ENCODE measurements around the gene C19orf81.

C19orf81 gene

DNA sequence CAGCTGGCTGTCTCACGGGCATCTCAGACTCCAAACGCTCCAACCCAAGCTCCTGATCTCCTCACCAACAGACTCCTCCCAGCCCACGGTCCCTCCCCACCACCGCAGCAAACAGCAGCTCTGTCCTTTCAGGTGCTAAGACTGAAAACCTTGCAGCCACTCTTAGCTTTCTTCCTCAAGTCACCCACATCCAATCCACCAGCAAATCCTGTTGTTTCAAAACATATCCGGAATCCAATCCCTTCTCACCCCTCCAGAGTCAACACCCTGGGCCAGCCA, 20.8 kb downstream of the C19orf81 start:
- TF ChIP-seq, protein P1, sequence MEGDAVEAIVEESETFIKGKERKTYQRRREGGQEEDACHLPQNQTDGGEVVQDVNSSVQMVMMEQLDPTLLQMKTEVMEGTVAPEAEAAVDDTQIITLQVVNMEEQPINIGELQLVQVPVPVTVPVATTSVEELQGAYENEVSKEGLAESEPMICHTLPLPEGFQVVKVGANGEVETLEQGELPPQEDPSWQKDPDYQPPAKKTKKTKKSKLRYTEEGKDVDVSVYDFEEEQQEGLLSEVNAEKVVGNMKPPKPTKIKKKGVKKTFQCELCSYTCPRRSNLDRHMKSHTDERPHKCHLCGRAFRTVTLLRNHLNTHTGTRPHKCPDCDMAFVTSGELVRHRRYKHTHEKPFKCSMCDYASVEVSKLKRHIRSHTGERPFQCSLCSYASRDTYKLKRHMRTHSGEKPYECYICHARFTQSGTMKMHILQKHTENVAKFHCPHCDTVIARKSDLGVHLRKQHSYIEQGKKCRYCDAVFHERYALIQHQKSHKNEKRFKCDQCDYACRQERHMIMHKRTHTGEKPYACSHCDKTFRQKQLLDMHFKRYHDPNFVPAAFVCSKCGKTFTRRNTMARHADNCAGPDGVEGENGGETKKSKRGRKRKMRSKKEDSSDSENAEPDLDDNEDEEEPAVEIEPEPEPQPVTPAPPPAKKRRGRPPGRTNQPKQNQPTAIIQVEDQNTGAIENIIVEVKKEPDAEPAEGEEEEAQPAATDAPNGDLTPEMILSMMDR (IDR thresholded peaks at IDR 0.05; ENCODE audit: control extremely low read depth, extremely low read depth, low read depth, missing control alignments), result no peak
- DNase-seq (ENCODE audit: extremely low spot score), result no peak
- ChIA-PET CTCF (interaction anchor here (0.8 to 2.4 kb wide), 10 partner anchors 15 to 424 kb away, joined by 3 to 14 read pairs (median 6); partner anchors contain the start of gene C19orf81), POLR2A (no interaction called here)

DNA sequence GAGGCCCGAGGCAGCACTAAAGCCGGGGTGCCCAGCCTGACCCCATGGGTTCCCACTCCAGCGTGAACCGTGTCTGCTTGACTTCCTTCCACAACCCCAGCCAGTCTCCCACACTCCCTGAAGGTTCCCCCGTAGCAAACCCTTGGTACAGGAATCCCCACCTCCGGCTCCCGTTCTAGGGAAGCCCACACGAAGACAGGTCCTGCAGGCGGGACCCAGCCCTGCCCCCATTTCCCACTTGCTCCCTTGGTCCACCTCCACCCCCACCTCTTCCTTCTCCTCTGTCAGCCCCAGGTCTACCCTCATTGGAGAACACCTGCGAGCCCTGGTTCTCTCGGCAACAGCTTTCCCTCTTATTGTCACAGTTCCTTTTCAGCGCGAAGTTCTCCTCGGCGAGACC, 23.9 kb downstream of the C19orf81 start:
- CTCF ChIA-PET, result no interaction called here
- POLR2A ChIA-PET, result no interaction called here
- TF ChIP-seq, protein P1 (IDR thresholded peaks at IDR 0.05; ENCODE audit: control extremely low read depth, extremely low read depth, low read depth, missing control alignments), result no peak
- DNase-seq (ENCODE audit: extremely low spot score), result no peak

DNA sequence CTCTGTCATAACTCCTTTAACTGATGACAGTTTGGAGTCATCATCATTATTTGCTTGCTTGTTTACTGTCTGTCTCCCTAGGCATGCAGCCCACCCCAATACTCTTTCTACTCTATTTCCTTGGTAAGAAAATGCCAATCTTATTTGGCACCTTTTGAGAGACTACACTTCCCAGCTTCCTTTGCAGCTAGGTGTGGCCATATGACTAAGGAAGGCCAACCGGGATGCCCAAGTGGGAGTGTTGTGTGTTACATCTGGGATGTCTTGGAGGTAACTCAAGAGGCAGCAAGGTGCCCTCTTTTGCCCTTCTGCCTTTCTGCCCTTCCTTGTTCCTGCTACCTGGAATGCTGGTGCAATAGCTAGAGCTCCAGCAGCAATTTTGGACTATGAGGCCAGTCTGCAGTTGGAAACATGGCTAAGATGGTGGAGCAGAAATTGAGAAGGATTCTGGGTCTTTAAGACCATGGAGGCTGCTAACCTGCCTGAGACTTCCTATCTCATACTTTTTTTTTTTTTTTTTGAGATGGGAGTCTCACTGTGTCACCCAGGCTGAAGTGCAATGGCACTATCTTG, 27.5 kb downstream of the C19orf81 start:
- TF ChIP-seq, protein P1 (IDR thresholded peaks at IDR 0.05; ENCODE audit: control extremely low read depth, extremely low read depth, low read depth, missing control alignments), result no peak
- ChIA-PET CTCF (no interaction called here), POLR2A (no interaction called here)
- no peak for DNase-seq (ENCODE audit: extremely low spot score)

DNA sequence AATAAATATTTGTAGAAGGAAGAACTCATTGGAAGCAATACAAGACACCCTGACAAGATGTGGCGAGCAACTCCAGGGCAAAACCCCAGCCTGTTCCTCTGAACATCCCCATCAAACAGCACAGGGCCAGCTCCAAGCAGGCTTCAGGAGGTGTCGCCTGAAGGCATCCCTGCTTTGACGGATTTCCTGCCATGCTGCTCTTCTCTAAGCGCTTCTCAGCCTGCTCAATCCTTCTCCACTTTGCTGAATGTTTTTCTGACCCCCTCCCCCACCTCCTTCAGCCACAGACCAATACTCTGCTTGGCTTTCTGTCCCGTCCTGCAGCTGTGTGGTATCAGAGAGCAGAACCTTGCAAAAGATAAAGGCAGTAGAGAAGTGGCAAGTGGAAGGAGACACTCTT, 28.4 kb downstream of the C19orf81 start:
- TF ChIP-seq, protein P1 (IDR thresholded peaks at IDR 0.05; ENCODE audit: control extremely low read depth, extremely low read depth, low read depth, missing control alignments), result no peak

DNA sequence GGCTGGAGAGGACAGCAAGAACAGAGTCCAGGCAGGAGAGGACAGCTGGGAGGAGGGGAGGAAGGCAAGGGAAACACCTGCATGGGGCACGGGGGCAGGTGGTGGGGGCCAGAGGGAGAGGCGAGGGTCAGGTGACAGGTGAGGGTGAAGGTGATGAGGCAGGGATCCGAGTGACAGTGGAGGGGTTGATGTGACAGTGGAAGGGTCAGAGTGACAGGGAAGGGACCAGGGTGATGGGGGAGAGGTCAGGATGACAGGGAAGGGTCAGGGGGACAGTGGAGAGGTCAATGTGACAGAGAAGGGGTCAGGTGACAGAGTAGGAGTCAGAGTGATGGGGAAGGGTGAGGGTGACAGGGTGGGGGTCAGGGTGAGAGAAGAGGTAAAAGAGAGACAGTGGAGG, 29.1 kb downstream of the C19orf81 start:
- TF ChIP-seq, protein P1 (IDR thresholded peaks at IDR 0.05; ENCODE audit: control extremely low read depth, extremely low read depth, low read depth, missing control alignments), result no peak
- ChIA-PET POLR2A (no interaction called here), CTCF (no interaction called here)
- no peak for DNase-seq (ENCODE audit: extremely low spot score)

More for the DNA sequence above, 28.4 kb downstream of the C19orf81 start:
- no peak for DNase-seq (ENCODE audit: extremely low spot score)
- POLR2A ChIA-PET, result no interaction called here
- CTCF ChIA-PET, result no interaction called here

DNA sequence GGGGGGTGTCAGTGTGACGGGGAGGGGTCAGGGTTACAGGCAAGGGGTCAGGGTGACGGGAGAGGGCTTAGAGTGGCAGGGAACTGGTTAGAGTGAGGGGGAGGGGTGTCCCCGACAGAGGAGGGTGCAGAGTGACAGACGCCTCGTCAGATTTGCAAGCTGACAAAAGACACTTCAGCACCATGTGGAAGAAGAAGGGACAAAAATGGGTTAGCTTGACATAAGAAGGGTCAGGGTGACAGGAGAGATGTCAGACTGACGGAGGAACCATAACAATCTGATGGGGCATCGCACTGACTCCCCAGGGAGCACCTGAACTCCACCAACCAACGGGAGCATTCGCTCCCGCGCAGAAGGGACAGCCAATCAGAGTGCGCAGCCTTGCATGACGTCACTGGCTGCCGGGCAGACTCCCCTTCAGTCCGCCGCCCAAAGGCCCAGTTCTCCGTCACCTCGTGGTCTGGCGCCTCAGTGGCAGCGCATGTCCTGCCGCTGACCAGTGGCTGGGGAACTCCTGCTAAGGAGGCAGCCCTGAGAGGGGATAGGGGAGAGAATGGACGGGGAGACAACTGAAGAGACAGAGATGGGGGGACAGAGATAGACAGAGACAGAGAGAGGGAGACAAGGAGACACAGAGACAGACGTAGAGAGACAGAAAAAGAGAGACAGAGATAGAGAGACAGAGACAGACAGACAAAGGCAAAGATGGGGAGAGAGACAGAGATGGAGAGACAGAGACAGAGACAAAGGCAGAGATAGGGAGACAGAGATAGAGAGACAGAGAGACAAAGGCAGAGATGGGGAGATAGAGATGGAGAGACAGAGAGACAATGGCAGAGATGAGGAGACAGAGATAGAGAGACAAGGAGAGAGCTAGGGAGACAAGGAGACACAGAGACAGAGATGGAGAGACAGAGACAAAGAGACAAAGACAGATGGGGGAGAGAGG, 30.2 kb downstream of the C19orf81 start:
- POLR2A ChIA-PET, result no interaction called here
- CTCF ChIA-PET, result no interaction called here
- peak; percentile 96 for DNase-seq (ENCODE audit: extremely low spot score)
- TF ChIP-seq, protein P1 (IDR thresholded peaks at IDR 0.05; ENCODE audit: control extremely low read depth, extremely low read depth, low read depth, missing control alignments), result no peak
